Colon (tissue), 2 donors: Measurements from ENCODE around the gene FNIP1.
"Not testable (repeated sequence)": the region's sequence is repeated elsewhere in the genome, so short reads cannot be mapped to it uniquely, and the experiment has no call there.

Experiments
- FAIRE-seq: peaks from 2 replicates; lab custom pipeline; 2012; peaks lifted over from hg19 to GRCh38; lab: Jason Lieb, UNC
- donor health status: control.
- donor health status: control.

Gene FNIP1

GRCh38 chr5:131684051-131684450 lies 112.8 kb downstream of the FNIP1 start:
- no peak for FAIRE-seq

- FAIRE-seq: no peak
These were observed 114.0 kb downstream of the FNIP1 start for GRCh38 chr5:131682826-131683225.

DNA sequence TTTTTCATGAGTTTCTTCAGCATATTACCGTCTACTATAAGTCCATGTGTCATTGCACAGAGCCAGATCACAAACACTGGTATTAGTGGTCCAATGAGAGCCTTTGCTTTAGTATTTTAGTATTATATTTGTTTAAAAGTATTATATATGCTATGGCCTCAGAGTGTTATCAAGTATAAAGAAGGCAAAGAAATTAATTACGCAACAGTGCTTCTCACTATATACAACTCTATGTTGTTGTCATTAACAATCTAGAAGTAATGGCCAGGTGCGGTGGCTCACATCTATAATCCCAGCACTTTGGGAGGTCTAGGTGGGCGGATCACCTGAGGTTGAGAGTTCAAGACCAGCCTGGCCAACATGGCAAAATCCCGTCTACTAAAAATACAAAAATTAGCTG lies 114.6 kb downstream of the FNIP1 start:
- FAIRE-seq: no peak

GRCh38 chr5:131679911-131680310 lies 116.9 kb downstream of the FNIP1 start:
- FAIRE-seq: no peak

DNA sequence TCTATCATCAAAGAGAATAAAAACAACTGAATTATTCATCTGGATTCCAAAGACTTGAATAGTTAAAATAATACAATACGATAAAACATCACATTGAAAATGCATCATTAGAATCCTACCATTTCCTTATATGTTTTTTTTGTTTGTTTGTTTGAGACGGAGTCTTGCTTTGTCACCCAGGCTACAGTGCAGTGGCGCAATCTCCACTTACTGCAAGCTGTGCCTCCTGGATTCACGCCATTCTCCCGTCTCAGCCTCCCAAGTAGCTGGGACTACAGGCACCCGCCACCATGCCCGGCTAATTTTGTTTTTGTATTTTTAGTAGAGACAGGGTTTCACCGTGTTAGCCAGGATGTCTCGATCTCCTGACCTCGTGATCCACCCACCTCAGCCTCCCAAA lies 118.5 kb downstream of the FNIP1 start:
- not testable (repeated sequence) for FAIRE-seq

DNA sequence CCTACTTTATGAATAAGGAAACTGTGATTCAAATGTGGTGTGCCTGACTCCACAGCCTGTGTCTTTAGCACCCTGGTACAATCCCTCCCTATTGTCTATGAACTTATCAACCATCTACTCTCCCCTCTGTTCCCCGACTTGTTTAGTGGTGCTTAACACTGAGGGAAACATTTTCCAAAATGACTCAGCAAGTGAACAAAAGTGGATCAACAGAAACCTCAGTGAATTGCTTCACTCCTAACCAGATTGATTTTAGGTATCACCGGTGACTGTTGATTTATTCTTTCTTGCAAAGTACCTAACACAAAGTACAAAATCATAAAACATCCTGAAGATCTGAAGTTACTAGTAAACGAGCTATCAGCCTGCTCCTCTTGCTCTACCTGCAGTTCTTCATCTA lies 119.7 kb downstream of the FNIP1 start:
- no peak for FAIRE-seq

DNA sequence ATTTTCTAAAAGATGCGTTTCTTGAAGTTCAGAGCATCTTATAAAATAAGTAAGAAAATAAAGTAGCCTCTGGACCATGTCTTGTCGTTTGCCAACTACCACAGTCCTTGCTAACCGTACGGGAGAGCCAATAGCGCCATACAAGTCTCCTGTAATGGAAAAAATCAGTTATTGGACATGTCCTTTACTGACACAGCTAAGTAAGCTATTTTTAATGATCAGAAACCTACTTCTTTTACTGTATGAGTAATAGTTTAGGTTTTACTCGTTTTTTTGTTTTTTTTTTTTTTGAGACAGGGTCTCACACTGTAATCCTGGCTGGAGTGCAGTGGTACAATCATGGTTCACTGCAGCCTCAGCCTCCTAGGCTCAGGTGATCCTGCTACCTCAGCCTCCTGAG lies 124.0 kb downstream of the FNIP1 start:
- FAIRE-seq: no peak

GRCh38 chr5:131671994-131672655 lies 124.7 kb downstream of the FNIP1 start:
- no peak for FAIRE-seq

- no peak for FAIRE-seq
These were observed 125.4 kb downstream of the FNIP1 start for GRCh38 chr5:131671409-131671808.

- FAIRE-seq: peak; percentile 5
These were observed 131.9 kb downstream of the FNIP1 start for GRCh38 chr5:131664929-131665328.

DNA sequence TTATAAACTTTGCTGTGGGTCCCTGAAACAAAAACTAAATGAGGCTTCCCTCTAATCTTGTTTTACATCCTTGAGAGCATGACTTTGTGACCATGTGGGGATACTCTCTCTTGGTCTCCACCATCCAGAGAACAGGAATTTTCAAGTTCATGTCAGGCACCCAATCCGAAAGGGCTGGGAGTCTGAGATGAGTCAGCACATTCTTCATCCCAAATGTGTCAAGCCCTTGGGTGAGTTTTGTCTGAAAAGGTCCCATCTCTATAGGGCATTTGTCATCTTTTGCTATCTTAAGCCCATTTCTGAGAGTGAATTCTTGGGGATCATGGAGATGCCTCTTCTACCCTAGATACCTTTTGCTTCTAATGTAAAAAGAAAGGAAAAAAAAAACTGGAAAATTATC lies 134.9 kb downstream of the FNIP1 start:
- FAIRE-seq: no peak

DNA sequence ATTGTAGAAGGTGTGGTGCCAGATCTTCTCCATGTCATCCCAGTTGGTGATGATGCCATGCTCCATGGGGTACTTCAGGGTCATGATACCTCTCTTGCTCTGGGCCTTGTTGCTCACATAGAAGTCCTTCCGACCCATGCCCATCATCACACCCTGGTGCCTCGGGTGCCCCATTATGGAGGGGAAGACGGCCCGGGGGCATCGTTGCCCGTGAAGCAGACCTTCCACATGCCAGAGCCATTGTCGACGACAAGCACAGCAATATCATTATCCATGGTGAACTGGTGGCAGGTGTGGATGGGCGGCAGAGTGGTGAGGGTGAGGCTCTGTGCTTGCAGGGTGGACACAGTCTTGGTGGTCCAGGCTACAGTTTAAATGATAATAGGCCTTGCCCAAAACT lies 137.0 kb downstream of the FNIP1 start:
- no peak for FAIRE-seq

GRCh38 chr5:131659290-131659689 lies 137.5 kb downstream of the FNIP1 start:
- no peak for FAIRE-seq

- FAIRE-seq: no peak
These were observed 142.0 kb downstream of the FNIP1 start for GRCh38 chr5:131654776-131655175.

DNA sequence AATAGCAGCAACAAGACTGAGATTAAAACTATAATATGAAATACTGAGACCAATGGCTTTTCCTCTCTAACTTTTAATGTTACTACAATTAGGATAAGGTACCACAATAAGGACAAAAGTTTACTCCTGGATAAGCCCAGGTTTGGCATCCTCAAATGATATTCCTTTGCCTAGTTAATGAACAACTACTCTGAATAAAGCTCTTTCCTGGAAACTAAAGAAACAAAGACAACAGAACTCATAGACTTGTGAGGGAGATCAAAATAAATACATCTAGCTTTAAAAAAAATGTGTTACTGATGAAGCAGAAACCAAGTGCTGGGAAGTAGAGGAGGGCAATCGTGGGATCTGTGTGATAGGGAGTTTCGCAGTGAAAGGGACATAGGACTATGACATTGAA lies 142.5 kb downstream of the FNIP1 start:
- FAIRE-seq: no peak

- FAIRE-seq: peak; percentile 24
These were observed 147.7 kb downstream of the FNIP1 start for GRCh38 chr5:131649161-131649560.

- no peak for FAIRE-seq
These were observed 149.6 kb downstream of the FNIP1 start for GRCh38 chr5:131647048-131647769.

GRCh38 chr5:131644822-131645221 lies 152.0 kb downstream of the FNIP1 start:
- no peak for FAIRE-seq

GRCh38 chr5:131644370-131644769 lies 152.4 kb downstream of the FNIP1 start:
- FAIRE-seq: no peak

GRCh38 chr5:131641494-131641893 lies 155.3 kb downstream of the FNIP1 start:
- FAIRE-seq: no peak

DNA sequence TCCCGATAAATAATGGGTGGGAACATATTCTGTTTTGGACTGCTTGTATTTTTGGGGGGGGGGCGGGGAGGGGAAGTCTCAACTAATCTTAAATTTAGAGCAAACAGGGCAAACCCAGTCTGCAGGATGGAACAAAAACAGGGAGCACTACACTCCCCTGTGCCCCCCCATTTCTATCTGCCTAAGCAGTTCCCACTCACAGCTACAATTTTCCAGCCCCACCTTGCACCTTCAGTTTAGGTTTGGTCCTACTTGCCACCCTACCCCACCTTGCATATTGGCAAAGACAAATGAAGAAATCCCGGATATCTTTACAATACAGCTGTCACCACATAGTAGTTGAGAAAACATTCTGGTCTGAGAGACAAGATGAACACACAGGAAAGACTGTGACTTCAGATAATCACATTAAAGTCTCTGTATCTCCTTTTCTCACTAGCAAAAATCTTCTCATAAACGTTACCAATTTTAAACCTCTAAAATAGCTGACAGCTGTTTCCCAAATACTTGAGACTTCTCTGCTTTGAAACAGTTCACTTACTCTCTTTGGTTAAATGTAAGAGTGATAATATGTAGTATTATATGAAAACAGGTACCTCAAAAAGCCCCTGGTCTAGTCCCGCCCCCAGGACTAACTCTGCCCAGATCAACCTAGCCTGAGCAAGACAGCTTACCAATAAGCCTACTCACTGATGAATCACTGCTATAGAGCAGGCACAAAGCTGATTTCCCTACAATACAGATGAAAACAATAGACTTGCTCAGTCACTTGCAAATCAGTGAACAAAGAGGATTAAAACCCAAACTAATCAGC lies 156.6 kb downstream of the FNIP1 start:
- no peak for FAIRE-seq

GRCh38 chr5:131639148-131639547 lies 157.7 kb downstream of the FNIP1 start:
- FAIRE-seq: no peak

- FAIRE-seq: no peak
These were observed 159.1 kb downstream of the FNIP1 start for GRCh38 chr5:131637694-131638093.
